ENCODE data around the gene PCSK7. TPM values are rescaled to one million over a fixed set of nuclear protein-coding genes. Genes with fewer than 3 reads are reported as not detected.

The PCSK7 gene
- total and polyA plus RNA-seq, 2 of the 8 experiments (the other 6 are each of a cell fraction or from before 2014, with no cell fraction given) = 23.4 to 38.5 TPM

DNA sequence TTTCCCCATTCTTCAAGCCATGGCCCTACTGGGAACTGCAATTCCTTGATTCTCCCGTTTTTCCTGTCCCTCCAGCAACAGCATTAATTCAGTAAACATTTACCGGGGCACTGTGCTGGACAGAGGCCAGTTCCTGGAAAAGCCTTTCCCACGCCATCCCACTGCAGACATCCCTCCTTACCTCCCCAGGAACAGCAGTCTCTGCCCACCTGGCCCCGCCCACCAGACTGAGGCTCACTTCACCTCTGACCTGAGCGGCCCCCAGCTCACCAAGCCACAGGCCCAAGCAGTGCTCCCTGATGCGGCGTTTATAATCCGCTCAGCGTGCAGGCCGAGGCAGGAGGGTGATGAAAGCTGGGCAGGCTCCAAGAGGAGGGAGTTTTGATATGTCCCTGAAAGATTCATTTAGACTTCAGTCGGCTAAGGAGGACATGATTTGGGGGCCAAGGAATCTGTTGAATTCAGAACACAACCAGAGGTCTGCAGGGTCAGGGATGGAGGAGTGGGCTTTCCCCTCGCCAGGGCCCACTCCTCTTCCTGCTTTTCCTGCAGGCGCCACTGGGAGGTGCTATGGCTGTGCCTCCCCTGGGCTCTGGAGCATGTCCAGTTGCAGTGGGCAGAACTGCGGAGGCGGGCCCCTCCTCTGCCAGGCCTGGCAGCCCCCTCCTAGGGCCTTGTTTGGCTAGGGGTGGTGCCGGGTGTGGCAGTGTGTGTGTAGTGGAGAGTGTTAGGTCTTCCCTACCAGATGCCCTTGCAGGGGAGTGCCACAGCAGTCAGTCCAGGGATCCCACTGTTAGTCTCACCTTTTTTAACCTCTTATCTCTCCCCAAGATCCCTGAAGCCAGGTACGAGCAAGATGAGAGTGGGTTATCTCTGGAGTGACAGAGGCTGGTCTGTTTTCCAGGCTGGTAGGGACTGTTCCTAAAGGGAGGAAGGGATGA, 34.1 kb downstream of the PCSK7 start:
- FAIRE-seq = peak; percentile 76
- TF ChIP-seq CTCF (IDR thresholded peaks at IDR 0.05; ENCODE audit: control extremely low read depth in 1 of 3, insufficient read depth in 1 of 3, low read depth in 1 of 3, low read length in 3 of 3) (peak; percentile 80 to 95 (median 89)), KDM5A (IDR thresholded peaks at IDR 0.05; ENCODE audit: low read length) (no peak), BACH1 (IDR thresholded peaks at IDR 0.05; ENCODE audit: low read length) (0 out of 2 replicates have a peak, but pooled peaks have one; percentile 16), POU5F1 (IDR thresholded peaks at IDR 0.05; ENCODE audit: low read depth, low read length) (no peak), CBX5 (IDR thresholded peaks at IDR 0.05; ENCODE audit: low read depth, low read length) (no peak), TAF1 (IDR thresholded peaks at IDR 0.05; ENCODE audit: low read depth, low read length) (no peak), MAX (IDR thresholded peaks at IDR 0.05) (no peak)

More for the DNA sequence above, 34.1 kb downstream of the PCSK7 start:
- Histone ChIP-seq H2BK20ac (ENCODE audit: low read length) (0 out of 2 replicates have a peak overlapping the region, but pooled peaks have one; percentile 43), H3K27ac (ENCODE audit: low read depth, low read length) (0 out of 2 replicates have a peak overlapping the region, but pooled peaks have one; percentile 24), H2BK12ac (ENCODE audit: low read depth, low read length) (peak overlapping the region; percentile 99), H3K9me3 (ENCODE audit: insufficient read depth in 2 of 2, low read depth in 1 of 2, low read length in 1 of 2) (no peaks in the 10 kb centered on the region), H3K36me3 (ENCODE audit: control insufficient read depth in 2 of 4, insufficient read depth in 4 of 4, low read length in 3 of 4) (peaks cover 0 to under 1% (median 0%) of the 10 kb centered on the region in 4 experiments; a peak in 1 of 8 replicates), H3K4me2 (ENCODE audit: insufficient read depth in 1 of 2, low read depth in 2 of 2, low read length in 2 of 2) (peak overlapping the region in 1 of 2 experiments; percentile 67; a peak in 1 of 4 replicates), H2BK15ac (ENCODE audit: low read length) (peak overlapping the region; percentile 84), H4K20me1 (replicated peaks in 1 of 2; ENCODE audit: control insufficient read depth in 1 of 2, insufficient read depth in 2 of 2, low read length in 2 of 2) (peaks cover 2% of the 10 kb centered on the region in 2 experiments), H3K23me2 (ENCODE audit: low read depth, low read length) (peaks cover 6% of the 10 kb centered on the region; the same call in 1 of the 2 replicates), H3K79me2 (ENCODE audit: control insufficient read depth in 1 of 2, insufficient read depth in 2 of 2, low read length in 2 of 2) (peaks cover 0 to 14% of the 10 kb centered on the region in 2 experiments; a peak in 1 of 4 replicates), H3K9ac (replicated peaks in 1 of 4; ENCODE audit: extremely low read depth in 1 of 4, low read depth in 3 of 4, low read length in 3 of 4) (peak overlapping the region in 3 of 4 experiments; percentile 40 to 73 (median 51); a peak in 3 of 7 replicates), H4K5ac (ENCODE audit: insufficient read length, low read depth, low read length) (no peak overlapping the region), H4K8ac (ENCODE audit: extremely low read depth, insufficient read depth, low read length) (no peak overlapping the region), H3K4ac (replicated peaks; ENCODE audit: insufficient read length, low read depth, low read length) (no peak overlapping the region), H3K4me3 (ENCODE audit: extremely low read depth in 1 of 4, insufficient read depth in 2 of 4, low read depth in 3 of 4, low read length in 4 of 4) (peak overlapping the region in 1 of 4 experiments; percentile 58; a peak in 1 of 8 replicates), H3K18ac (ENCODE audit: extremely low read depth, low read length) (no peak overlapping the region), H2BK5ac (ENCODE audit: low read depth, low read length) (peak overlapping the region; percentile 6), H2AK5ac (ENCODE audit: low read depth, low read length) (peak overlapping the region; percentile 47), H3K4me1 (replicated peaks in 1 of 4; ENCODE audit: control insufficient read depth in 3 of 4, insufficient read depth in 4 of 4, low read length in 3 of 4) (peaks cover 7 to 32% (median 28%) of the 10 kb centered on the region in 4 experiments), H2BK120ac (replicated peaks; ENCODE audit: low read depth, low read length) (no peak overlapping the region), H3K56ac (replicated peaks; ENCODE audit: insufficient read length, low read depth, low read length) (peak overlapping the region; percentile 3), H4K91ac (replicated peaks; ENCODE audit: insufficient read length, low read length) (no peak overlapping the region), H3K14ac (ENCODE audit: insufficient read length) (no peak overlapping the region), H3K23ac (ENCODE audit: insufficient read length) (no peak overlapping the region), H3K27me3 (replicated peaks in 1 of 4; ENCODE audit: control insufficient read depth in 3 of 4, extremely low read depth in 1 of 4, insufficient read depth in 3 of 4, low read length in 3 of 4) (no peaks in the 10 kb centered on the region; a peak in 1 of 7 replicates), H3K79me1 (ENCODE audit: low read depth, low read length) (no peaks in the 10 kb centered on the region; the same call in 1 of the 2 replicates), H2AFZ (ENCODE audit: low read length) (no peak overlapping the region)
- POLR2A ChIA-PET (ENCODE audit: partially characterized antibody) = interaction anchor here (0.7 to 10.3 kb wide), 8 partner anchors 14 to 54 kb away, joined by 3 to 153 read pairs (median 7); partner anchors contain the start of genes PAFAH1B2, PCSK7 and SIDT2
- 67% methylated on average over 15 of the region's 17 CpGs; no CpG with 5 or more reads in 1 of the 2 experiments for WGBS, 2 experiments (ENCODE audit: extremely low coverage in 1 of 2, insufficient coverage in 1 of 2, insufficient read length in 1 of 2, insufficient replicate concordance in 2 of 2, low coverage in 1 of 2, low lambda C conversion rate in 2 of 2, missing lambda C conversion rate in 1 of 2)
- CTCF ChIA-PET (ENCODE audit: partially characterized antibody) = interaction anchor here (0.9 to 18.7 kb wide), 8 partner anchors 8 to 357 kb away, joined by 3 to 449 read pairs (median 4); partner anchors contain the start of genes PCSK7, RNF214 and SIDT2
- DNase-seq (ENCODE audit: low read depth in 1 of 2, low spot score in 2 of 2) = peak; percentile 77 to 94

Measured in H1 (cell line).